Stimulated activated CD8-positive, alpha-beta memory T cell treated with anti-CD3 and anti-CD28 coated beads, Interleukin-12 subunit alpha, Interleukin-12 subunit beta, amount 100 ng/mL, for 4 hours (primary cell): Measurements from ENCODE around the gene GUCY2F.

Experiments used
- DNase-seq: peaks from one replicate; pipeline ENCODE4 v3.0.0-alpha.2; 2020; ENCODE audit warnings: low read depth

The GUCY2F gene

DNA sequence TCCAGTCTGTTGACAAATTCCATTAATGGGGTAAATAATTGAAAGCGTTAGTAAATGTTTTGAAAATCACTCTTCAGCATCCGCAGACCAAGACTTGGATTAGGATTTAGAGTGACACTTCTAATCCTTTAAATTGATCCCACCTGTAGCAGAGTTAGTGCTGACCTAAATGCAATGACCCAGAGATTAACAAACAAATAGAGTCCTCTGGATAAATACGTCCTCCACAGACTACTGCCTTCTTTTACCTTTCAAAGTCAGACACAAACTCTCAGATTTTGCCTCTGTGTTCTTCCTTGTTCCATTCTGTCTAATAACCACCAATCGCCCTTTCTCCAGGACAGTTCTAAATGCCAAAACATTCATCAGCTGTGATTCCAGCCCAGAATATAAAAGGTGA lies at the start of gene GUCY2F:
TSS of gene GUCY2F (minus strand) at position 101 of the 400 bp plus-strand sequence. CDS start 6,150 bp downstream, outside the sequence.
- DNase-seq: no peak

DNA sequence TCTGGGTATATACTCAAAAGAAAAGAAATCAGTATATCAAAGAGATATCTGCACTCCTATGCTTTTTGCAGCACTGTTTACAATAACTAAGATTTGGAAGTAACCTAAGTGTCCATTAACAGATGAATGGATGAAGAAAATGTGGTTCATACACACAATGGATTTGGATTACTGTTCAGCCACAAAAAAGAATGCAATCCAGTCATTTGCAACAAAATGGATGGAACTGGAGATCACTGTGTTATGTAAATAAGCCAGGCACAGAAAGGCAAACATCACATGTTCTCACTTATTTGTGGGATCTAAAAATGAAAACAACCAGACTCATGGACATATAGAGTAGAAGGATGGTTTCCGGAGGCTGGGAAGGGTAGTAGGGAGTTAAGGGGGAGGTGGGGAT lies 37.1 kb upstream of the GUCY2F start:
- no peak for DNase-seq

DNA sequence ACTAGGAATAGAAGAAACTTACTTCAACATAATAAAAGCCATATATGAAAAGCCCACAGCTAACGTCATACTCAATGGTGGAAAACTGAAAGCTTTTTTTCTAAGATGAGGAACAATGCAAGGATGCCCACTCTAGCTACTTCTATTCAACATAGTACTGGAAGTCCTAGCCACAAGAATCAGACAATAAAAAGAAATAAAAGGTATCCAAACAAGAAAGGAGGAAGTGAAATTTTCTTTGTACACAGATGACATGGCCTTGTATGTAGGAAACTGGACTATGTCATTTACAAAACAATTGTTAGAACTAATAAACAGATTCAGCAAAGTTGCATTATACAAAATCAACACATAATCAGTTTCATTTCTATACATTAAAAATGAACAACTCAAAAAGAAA lies 29.2 kb upstream of the GUCY2F start:
- no peak for DNase-seq

DNA sequence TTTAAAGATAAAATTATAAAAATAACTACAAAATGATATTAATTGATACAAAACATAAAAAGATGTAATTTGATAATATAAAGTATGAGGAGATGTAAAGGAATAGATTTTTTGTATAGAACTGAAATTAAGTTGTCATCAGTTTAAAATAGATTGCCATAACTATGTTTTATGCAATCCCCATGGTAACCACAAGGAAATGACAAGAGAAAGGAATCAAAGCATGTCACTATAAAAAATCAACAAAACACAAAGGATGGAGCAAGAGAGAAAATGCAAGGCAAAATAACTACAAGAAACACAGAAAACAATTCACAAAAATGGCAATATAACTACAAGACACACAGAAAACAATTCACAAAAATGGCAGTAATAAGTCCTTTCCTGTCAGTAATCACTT lies 27.0 kb upstream of the GUCY2F start:
- DNase-seq: no peak

DNA sequence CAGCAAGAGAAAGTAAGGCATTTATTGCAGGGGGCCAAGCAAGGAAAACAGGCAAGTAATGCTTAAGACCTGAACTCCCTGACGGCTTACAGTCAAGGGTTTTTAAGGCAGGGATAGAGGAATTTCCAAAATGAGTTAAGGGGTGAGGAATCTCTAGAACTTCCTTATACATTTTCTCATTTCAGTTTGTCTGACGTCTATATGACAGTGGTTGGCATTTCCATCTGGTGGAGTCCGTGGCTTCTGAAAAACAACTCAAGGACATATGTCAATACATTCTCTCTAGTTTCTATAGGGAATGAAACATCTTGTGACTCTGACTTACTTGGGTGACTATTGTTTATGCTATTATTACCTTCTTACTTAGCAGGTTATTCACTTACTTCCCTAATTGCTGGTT lies 19.3 kb upstream of the GUCY2F start:
- DNase-seq: no peak

DNA sequence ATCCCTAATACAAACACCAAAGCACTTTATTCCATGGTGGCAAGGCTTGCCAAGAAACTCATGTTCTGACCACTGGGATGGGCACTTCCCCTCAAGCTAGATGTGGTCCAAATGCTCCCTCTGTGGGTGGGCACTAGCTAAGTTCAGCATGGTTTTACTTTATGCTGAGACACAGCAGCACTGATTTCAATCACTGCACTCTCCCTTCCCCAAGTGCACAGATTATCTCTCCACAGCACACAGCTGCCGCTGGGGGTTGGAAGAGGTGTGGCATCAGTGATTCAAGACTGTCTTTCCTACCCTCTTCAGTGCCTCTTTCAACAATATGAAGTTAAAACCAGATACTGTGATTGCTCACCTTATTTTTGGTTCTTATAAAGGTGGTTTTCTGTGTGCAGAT lies 16.5 kb upstream of the GUCY2F start:
- DNase-seq: no peak

DNA sequence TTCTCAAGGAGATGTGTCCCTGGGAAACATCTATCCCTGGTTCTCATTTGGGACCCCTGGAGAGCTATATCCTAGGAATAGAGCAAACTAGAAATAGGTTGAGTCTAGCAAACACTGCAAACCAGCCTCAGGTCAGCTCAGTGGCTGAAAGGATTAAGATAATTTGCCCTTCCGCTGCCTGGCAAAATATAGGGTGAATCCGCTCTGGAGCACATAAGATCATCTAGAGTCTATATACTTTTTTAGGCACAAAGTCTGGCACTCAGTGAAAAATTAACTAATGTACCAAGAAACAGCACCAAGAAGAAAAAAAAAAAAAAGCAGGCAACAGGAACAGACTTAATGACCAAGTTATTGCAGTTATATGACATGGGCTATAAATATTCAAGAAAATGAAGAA lies 7.3 kb upstream of the GUCY2F start:
- no peak for DNase-seq

DNA sequence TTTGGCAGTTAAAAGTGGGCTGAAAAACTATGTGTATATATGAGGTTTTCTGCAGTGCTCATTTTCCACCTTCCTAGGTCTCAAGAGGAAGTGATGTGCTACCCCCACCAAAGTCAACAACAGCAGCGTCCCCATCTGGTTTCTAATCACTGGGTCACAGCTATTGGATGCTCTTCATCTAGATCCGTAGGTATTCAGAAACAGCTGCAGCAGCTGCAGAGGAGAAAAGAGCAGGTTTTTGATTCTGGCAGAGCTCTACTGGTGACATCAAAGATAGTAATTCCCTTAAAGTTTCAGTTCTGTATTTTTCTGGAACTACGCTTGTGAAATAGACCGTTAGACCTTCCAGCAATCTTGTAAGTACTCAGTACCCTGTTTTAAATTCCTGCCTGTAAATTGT lies 5.8 kb upstream of the GUCY2F start:
- no peak for DNase-seq

DNA sequence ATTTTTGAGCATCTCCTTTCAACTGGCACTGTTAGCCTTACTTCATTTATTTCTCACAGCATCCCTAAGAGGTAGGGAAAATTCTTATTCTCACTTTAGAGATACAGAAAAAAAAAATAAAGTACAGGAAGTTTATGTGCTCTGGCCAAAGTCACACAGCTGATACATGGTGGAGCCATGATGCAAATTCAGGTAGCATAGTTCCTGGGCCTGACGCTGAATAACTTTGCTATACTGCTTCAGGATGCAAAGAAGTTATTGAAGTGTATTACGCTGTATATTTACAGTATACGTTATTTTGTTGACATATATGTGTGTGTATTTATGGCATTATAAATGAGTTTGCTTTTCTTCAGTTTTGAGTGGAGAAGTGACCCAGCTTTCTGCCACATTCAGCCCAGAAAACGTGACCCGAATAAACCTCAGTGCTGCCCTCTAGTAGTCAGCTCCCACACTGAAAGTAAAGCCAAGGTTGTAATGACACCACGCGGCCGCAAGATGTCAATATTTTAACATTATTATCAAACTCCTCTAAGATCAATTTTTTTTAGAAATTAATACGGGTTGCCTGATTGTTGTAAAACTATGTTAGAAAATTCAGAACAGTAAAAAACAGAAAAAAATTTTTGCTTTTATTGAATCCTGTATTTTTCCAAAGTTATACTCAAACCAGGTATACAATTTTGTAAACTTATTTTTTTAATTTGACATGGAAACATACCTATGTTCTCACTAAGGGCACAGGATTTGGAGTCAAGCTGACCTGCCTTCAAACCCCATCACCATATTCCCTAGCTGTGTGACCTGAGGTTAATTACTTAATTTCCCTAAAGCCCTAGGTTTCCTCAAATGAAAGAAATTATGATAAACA lies 3.8 kb upstream of the GUCY2F start:
- peak; percentile 9 for DNase-seq

DNA sequence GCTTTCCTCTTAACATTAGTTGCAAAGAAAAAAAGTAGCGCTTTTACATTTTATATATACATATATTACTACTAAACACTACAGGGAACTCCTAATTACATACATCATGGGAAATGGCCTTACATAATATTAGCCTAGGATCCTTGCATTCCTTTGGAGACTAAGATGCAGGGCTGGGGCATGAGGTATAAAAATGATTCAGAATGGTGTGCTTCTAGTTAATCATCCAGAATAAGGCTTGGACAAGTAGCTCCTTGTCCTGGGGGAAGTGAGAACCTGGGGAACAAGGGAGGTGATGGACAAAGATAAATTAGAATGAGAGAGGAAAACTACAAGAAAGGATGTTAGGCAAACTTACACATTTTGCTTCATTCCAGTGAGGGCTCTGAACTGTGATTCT lies 3.0 kb upstream of the GUCY2F start:
- DNase-seq: no peak

DNA sequence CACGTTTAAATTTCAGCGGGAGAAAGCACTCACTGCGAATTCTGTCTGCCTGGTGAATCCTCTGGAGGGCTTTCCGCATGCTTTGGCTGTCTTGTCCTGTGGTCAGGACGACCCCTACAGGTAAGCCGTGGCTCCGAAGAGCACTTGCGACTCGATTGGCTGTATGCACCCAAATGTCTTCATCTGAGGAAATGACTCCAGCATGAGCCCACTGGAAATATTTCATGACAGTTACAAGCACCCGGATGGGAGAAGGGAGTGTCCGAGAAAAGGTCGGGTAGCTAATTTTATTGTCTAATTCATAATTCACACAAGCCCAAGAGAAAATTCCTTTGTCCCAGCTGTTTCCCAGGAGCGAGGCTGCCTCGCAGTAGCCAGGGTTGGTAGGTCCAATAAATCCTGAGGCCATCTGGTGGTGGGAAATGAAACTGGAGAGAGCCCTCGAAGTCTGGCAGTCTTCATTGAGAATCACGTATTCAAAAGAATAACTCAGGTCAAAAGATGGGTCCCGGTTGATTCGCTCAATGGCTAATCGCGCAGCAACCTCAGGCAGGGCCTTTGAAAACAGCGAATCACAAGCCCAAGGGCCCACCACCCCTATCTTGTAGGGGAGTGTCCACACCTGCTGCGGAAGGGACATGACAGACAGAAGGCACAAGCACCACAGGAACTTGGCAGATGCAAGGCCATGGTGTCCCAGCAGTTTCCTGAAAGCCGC lies 6.6 kb downstream of the GUCY2F start:
- no peak for DNase-seq

DNA sequence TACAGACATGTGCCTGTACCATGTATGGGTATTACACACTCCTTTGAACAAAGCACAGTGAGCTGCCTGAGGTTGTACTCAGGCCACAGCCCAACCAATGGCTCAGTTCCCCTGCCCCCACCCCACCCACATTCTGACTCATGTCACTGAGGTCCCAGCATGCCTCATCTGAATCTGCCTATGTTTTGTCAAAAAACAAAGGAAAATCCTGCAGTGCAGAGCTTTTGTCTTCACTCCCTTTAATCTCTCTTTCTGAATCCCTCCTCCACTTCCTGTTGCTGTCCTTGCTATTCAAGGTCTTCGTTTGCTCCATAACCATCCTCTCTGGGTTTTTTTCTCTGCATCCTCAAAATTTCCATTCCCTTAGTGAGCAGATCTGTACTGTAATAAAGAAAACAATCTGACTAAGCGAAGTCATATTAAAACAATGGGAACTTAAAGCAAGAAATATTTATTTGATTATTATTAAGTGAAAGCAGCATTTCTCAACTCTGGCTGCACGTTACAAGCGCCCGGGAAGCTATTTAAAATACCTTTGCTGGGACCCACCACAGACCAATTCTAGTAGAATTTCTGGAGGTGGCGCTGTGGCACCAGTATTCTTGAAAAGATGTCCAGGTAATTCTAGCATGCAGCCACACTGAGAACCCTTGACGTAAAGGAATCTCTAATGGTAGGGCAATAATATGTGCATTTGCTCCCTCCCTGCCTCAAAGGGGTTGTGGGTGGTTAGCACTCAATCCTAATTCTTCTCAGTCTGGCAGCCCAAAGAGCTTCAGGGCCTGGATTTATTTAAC lies 8.7 kb downstream of the GUCY2F start:
- DNase-seq: no peak

DNA sequence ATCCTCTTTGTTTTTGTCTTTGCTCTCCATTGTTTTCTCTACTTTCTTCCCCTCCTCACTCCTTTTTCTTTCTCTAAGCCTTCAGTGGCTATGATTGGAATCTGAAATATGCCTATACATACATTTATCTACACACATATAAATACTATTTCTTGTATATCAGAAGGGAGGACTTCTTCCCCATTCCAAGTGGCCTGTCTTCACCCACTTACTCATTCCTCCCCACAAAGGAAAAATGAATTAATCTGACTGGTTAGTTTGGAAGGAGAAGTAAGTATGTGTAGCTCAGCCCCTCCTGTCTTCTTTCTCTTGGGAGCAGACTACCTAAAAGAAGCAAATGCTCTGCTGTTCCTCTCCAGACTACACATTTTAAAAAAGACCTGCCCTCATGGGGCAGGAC lies 17.7 kb downstream of the GUCY2F start:
- DNase-seq: no peak

DNA sequence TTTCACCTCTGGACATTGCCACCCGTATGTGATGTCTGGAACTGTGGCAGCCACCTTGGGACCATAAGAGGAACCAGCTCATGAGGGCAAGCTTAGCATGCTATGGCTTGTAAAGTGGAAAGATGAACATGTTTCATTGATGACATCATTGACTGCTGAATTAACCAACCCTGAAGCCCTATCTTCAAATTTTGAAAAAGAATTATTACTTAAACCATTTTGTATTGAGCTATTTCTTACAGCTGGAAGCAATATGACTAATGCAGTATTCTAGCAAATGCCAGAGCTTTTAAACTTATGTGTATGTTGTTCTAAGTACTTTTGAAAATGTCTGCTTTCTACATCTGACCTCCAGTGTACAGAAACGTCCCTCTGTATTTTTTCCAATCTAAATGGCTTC lies 18.1 kb downstream of the GUCY2F start:
- no peak for DNase-seq

DNA sequence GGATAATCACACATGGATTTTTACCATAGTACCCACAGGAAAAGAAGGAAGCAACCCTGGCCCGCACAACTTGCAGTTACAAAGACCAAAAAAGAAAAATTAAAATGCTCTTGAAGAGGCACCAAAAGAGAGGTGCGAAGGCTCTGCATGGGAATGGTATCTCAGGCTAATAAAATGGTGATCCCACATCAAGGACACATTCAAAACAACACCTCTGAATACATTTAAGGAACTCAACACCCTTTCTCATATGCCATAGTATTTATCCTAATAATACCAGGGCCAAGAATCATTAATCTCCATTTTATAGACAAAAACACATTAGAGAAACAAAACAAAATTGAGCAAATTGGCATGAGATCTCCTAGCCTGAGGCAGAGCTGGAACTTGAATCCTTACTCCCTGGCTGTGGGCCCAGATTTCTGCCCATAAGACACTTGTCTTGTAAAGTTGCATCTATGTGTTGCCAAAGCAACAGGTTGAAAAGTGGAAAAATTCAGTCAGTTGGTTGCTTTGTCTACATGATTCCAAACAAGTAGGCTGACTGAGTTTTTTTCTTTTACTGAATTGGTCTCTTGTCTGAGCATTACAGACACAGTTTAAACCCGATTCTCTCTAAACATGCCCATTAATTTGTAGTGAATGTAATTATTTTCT lies 33.5 kb downstream of the GUCY2F start:
- DNase-seq: no peak

DNA sequence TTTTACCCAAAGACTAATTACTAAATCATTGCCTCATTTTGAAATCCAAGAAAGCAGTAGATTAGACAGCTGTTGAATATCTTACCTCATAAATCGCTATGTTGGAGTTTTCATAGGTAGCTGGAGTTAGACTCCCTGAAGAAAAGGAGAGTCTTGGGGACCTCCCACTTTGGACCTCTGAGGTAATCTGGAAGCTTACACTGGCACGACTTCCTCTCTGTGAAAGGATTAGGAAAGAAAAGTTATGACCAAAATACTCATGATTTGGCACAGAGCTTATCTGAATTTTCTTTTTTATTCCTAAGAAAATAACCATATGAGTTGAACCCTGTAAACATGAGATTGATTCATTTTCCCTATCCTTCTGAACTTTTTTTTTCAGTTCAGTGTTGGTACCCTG lies 40.6 kb downstream of the GUCY2F start:
- no peak for DNase-seq

DNA sequence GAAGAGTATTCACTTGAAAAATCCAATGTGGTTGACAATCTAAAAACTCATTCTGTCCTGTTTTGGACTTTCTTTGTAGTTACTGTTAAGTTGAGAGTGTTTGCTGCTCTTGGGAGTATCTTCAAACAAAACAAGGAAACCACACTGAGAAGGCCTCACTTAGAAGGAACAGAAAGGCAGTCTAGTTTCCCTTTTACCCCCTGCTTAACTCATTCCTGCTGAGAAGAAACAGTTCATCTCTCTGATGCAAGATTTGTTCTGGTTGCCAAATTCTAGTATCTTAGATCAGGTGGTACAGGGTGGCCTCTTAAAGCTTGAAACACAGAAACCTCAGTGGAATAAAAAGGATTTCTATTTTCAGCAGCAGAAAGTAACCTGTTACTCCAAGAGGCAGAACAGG lies 41.4 kb downstream of the GUCY2F start:
- no peak for DNase-seq

DNA sequence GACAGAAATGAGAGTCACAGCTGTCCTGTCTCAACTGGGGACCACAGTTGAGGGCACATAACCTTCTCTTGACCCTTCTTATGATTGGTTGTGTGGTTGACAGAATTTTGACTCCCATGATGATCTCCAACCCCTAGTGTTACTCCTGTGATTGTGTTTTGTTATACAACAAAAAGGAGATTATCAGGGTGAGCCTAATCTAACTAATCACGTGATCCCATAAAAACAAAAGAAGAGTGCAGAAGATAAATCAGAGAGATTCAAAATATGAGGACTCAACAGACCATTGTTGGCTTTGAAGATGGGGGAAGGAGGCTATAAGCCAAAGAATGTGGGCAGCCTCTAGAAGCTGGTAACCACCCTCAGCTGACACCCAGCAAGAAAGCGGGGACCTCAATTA lies 72.7 kb downstream of the GUCY2F start:
- no peak for DNase-seq

DNA sequence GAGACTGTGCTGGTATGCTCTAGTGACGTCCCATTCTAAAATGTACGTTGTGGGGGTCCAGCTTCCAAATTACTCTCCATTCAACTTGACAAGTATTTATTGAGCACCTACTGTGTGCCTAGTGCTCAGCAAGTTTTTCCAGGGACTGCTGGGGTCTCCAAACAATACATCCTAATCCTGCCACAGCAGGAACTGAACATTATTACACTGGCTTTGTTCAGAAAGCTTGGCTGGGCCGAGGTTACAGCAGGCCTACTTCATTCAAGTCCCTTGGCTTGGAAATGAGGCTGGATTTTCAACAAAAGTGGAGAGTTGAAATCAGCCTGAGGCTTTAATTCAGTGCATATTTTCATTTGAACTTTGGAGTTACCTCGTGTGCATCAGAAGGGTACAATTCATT lies 78.0 kb downstream of the GUCY2F start:
- no peak for DNase-seq

DNA sequence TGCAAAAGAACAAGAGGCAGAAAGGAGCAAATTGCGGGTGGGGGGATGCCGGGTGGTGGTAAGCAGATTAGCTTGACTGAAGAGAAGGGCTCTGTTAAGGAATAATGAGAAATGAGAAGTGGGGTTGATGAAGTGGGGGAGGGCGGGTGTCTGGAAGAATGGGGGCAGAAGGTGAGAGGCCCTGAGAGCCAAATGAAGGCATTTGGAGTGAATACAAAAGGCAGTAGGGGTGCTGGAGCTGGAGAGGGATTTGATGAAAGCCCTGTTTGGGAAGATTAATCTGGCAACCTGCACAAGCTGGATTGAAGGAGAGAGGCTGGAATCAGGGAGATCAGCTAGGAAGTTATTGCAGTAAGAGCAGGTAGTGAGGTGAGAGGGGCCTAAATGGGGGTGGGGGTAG lies 82.1 kb downstream of the GUCY2F start:
- DNase-seq: no peak

DNA sequence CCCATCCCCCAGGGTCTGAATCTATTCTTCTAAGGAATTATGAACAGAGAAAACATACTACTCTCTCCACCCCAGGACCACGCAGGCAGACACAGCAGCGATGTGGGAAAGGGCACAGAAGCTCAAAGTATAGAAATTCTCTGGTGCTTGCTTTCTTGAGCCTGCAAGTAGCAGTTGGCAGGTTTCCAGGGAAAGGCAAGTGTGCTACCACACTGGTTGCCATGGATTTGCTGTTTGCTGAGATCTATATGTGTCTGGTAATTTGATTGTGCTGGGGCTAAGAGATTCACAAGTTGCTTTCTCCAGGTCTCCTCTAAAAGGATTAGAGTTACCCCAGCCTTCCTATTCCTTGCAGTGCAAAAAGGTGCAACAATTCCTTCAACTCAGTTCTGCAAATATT lies 83.1 kb downstream of the GUCY2F start:
- no peak for DNase-seq

DNA sequence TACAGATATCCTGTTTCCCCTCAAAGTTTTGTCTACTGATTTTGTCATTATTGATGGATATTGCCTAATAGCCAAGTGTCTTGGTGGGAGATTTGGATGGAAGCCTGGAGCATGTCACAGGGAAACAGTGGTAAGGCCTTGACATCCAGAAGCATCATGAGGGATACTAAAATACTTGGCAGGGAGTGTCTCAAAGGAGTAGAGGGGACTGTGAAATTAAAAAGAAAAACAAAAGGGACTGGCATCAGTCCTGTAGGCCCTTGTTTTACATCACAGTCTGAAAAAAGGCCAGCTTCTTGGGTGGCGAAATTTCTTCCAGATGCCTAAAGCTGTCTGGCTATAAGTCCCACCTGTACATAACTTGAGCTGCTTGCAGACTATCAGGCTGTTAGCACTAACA lies 83.8 kb downstream of the GUCY2F start:
- no peak for DNase-seq
